HepG2 (cell line): ENCODE measurements around the gene NGEF. TPM values are rescaled to one million over a fixed set of nuclear protein-coding genes. Genes with fewer than 3 reads are reported as not detected.

ENCODE experiments used
- CEBPG ChIP-seq: IDR thresholded peaks from 2 replicates; pipeline ENCODE4 v1.6.1; 2016
- HDAC2 ChIP-seq: sonication (generic); formaldehyde crosslinking; IDR thresholded peaks from 2 replicates; pipeline ENCODE4 v1.4.0; 2020; ENCODE audit warnings: missing genetic modification reagents
- HNF4A ChIP-seq: sonication (generic); formaldehyde crosslinking; IDR thresholded peaks from 2 replicates; pipeline ENCODE4 v1.4.0; 2020; ENCODE audit warnings: missing genetic modification reagents
- LCORL ChIP-seq, 2 experiments: fragments of 450-650 bp in 1 of 2; sonication (generic) in 1 of 2; formaldehyde crosslinking in 1 of 2; IDR thresholded peaks; 2 replicates each; pipeline versions ENCODE4 v1.5.0 to v1.6.1; 2017 to 2020; ENCODE audit warnings: antibody characterized with exemption in 1 of 2, missing genetic modification reagents in 1 of 2
- POLR2AphosphoS5 ChIP-seq: IDR thresholded peaks from 2 replicates; pipeline ENCODE4 v1.6.1; 2012; ENCODE audit warnings: low read depth, low read length
- RARA ChIP-seq: IDR thresholded peaks from 2 replicates; pipeline ENCODE4 v1.6.1; 2016; ENCODE audit warnings: missing genetic modification reagents, missing compliant biosample characterization
- RXRB ChIP-seq: IDR thresholded peaks from 2 replicates; pipeline ENCODE4 v1.6.1; 2016; ENCODE audit warnings: borderline replicate concordance, missing genetic modification reagents, missing compliant biosample characterization
- SP1 ChIP-seq, 2 experiments: fragments of 450-650 bp in 1 of 2; sonication (generic) in 1 of 2; formaldehyde crosslinking in 1 of 2; IDR thresholded peaks; 2 replicates each; pipeline versions ENCODE4 v1.4.0 to v1.6.1; 2016 to 2020; ENCODE audit warnings: missing genetic modification reagents in 1 of 2
- TAF1 ChIP-seq: sonication (generic); formaldehyde crosslinking; IDR thresholded peaks from 2 replicates; pipeline ENCODE4 v1.4.0; 2020; ENCODE audit warnings: missing genetic modification reagents
- TBX3 ChIP-seq: fragments of 450-650 bp; IDR thresholded peaks from 2 replicates; pipeline ENCODE4 v1.6.1; 2017; ENCODE audit warnings: antibody characterized with exemption, mild to moderate bottlenecking, inconsistent platforms, borderline replicate concordance
- ZNF205 ChIP-seq: IDR thresholded peaks from 2 replicates; pipeline ENCODE4 v1.6.1; 2018; ENCODE audit warnings: missing biosample characterization, missing genetic modification reagents
- ZNF274 ChIP-seq: sonication (generic); formaldehyde crosslinking; IDR thresholded peaks from 2 replicates; pipeline ENCODE4 v1.5.1; 2020; ENCODE audit warnings: mild to moderate bottlenecking, missing genetic modification reagents
- ZNF557 ChIP-seq: sonication (generic); formaldehyde crosslinking; IDR thresholded peaks from 2 replicates; pipeline ENCODE4 v1.4.0; 2020; ENCODE audit warnings: missing genetic modification reagents
- ZNF558 ChIP-seq: sonication (generic); formaldehyde crosslinking; IDR thresholded peaks from 2 replicates; pipeline ENCODE4 v1.9.0; 2022; ENCODE audit warnings: mild to moderate bottlenecking, missing genetic modification reagents, borderline replicate concordance
- ZNF598 ChIP-seq: sonication (generic); formaldehyde crosslinking; IDR thresholded peaks from 2 replicates; pipeline ENCODE4 v1.5.1; 2020; ENCODE audit warnings: mild to moderate bottlenecking, missing genetic modification reagents, borderline replicate concordance
- ZNF792 ChIP-seq: IDR thresholded peaks from 2 replicates; pipeline ENCODE4 v1.6.1; 2016
- ZNF83 ChIP-seq: sonication (generic); formaldehyde crosslinking; IDR thresholded peaks from 2 replicates; pipeline ENCODE4 v1.4.0; 2020; ENCODE audit warnings: missing genetic modification reagents, mild to moderate bottlenecking, borderline replicate concordance
- polyA plus RNA-seq, 8 experiments: library from polyadenylated mRNA; depleted of rRNA in 3 of 8; stranded (reverse) in 7 of 8; unstranded in 1 of 8; fragments of >200 nt; fragmentation: Illumina TruSeq in 4 of 8; extraction: Trizol in 4 of 8; gene quantifications; 2 replicates each; pipeline versions ENCODE4 v1.2.1 to v1.2.3, GENCODE V29; 2011 to 2016; ENCODE audit warnings: low read depth in 4 of 8, missing spikeins in 1 of 8, mixed read lengths in 1 of 8; ENCODE audit not compliant: insufficient read depth in 1 of 8
- total RNA-seq, 5 experiments: library from RNA; depleted of rRNA; stranded (reverse); fragments of >200 nt; fragmentation: Illumina TruSeq; extraction: Trizol; gene quantifications; 2 replicates each; pipeline ENCODE4 v1.2.3, GENCODE V29; 2016; ENCODE audit warnings: low read depth in 1 of 5
- TF ChIP-seq, protein P1 (sequence below): sonication (generic); formaldehyde crosslinking; conservative IDR thresholded peaks from 2 replicates; pipeline ENCODE4 v1.4.0; 2020; ENCODE audit warnings: mild to moderate bottlenecking, missing genetic modification reagents, moderate library complexity
- TF ChIP-seq, protein P2 (sequence below): IDR thresholded peaks from 2 replicates; pipeline ENCODE4 v1.6.1; 2016; ENCODE audit warnings: control low read depth
- TF ChIP-seq, protein P3 (sequence below): IDR thresholded peaks from 2 replicates; pipeline ENCODE4 v1.6.1; 2012; ENCODE audit warnings: inconsistent platforms
- TF ChIP-seq, protein P4 (sequence below): sonication (generic); formaldehyde crosslinking; IDR thresholded peaks from 2 replicates; pipeline ENCODE4 v1.5.1; 2020; ENCODE audit warnings: mild to moderate bottlenecking, missing genetic modification reagents, moderate library complexity
- TF ChIP-seq, protein P5 (sequence below): sonication (generic); formaldehyde crosslinking; IDR thresholded peaks from 2 replicates; pipeline ENCODE4 v1.5.1; 2020; ENCODE audit warnings: missing genetic modification reagents, mild to moderate bottlenecking, borderline replicate concordance

Gene NGEF
- total and polyA plus RNA-seq, 2 of the 13 experiments (the other 11 are each of a cell fraction or from before 2014, with no cell fraction given): 14.4 to 36.9 TPM

DNA sequence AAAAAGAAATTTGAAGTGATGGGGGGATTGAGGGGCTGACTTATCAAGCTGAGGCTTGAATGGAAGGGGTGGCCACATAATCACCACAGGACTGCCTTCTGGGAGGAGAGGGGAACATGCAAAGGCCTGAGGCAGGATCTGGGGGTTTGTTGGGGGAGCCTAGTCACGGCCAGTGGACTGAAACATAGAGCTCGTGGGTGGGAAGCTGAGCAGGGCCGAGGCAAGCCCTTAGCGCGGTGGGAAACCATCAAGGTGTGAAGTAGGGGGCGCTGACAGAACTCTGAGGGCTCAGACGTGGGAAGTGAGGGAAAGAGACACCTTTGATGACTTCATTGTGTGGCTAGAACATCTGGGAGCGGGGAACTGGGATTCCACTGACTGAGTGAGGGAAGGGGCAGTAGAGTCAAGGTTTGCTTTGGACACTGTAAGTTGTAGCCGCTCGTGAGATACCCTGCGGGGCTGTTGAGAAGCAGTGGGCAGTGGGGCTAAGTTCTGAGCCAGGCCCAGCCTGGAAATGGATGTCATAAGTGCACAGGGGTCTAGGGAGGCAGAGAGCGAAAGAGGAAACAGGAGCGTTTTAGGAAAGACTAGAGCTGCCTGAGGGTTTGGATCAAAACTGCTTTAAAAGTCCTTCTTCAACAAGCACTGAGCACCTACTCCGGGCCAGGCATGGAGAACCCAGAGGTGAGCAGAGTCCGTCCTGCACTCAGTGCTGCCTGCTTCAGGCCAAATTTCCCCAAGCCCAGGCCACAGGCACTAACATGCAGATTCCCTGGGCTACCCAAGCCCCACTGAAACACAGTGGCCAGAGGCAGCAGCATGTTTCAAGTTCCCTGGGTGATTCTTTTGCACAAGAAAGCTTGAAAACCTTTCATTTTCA lies 143.7 kb downstream of the NGEF start (continued):
- TF ChIP-seq, protein P1, sequence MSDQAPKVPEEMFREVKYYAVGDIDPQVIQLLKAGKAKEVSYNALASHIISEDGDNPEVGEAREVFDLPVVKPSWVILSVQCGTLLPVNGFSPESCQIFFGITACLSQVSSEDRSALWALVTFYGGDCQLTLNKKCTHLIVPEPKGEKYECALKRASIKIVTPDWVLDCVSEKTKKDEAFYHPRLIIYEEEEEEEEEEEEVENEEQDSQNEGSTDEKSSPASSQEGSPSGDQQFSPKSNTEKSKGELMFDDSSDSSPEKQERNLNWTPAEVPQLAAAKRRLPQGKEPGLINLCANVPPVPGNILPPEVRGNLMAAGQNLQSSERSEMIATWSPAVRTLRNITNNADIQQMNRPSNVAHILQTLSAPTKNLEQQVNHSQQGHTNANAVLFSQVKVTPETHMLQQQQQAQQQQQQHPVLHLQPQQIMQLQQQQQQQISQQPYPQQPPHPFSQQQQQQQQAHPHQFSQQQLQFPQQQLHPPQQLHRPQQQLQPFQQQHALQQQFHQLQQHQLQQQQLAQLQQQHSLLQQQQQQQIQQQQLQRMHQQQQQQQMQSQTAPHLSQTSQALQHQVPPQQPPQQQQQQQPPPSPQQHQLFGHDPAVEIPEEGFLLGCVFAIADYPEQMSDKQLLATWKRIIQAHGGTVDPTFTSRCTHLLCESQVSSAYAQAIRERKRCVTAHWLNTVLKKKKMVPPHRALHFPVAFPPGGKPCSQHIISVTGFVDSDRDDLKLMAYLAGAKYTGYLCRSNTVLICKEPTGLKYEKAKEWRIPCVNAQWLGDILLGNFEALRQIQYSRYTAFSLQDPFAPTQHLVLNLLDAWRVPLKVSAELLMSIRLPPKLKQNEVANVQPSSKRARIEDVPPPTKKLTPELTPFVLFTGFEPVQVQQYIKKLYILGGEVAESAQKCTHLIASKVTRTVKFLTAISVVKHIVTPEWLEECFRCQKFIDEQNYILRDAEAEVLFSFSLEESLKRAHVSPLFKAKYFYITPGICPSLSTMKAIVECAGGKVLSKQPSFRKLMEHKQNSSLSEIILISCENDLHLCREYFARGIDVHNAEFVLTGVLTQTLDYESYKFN: no peak; the same call in 1 of the 2 replicates
- no peak for TF ChIP-seq ZNF792
- no peak for TF ChIP-seq LCORL (IDR thresholded peaks at IDR 0.05)
- TF ChIP-seq LCORL (CRISPR knock-in tag; IDR thresholded peaks at IDR 0.05): 0 out of 2 replicates have a peak, but pooled peaks have one; percentile 16
- TF ChIP-seq TBX3: peak; percentile 56; the same call in 1 of the 2 replicates
- TF ChIP-seq SP1 (IDR thresholded peaks at IDR 0.05): no peak
- TF ChIP-seq SP1 (CRISPR knock-in tag; IDR thresholded peaks at IDR 0.05): peak; percentile 24; the same call in 1 of the 2 replicates
- TF ChIP-seq ZNF598 (CRISPR knock-in tag): peak; percentile 66; the same call in 1 of the 2 replicates
- TF ChIP-seq HDAC2 (CRISPR knock-in tag): peak; percentile 45
- TF ChIP-seq, protein P2, sequence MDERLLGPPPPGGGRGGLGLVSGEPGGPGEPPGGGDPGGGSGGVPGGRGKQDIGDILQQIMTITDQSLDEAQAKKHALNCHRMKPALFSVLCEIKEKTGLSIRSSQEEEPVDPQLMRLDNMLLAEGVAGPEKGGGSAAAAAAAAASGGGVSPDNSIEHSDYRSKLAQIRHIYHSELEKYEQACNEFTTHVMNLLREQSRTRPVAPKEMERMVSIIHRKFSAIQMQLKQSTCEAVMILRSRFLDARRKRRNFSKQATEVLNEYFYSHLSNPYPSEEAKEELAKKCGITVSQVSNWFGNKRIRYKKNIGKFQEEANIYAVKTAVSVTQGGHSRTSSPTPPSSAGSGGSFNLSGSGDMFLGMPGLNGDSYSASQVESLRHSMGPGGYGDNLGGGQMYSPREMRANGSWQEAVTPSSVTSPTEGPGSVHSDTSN (CRISPR knock-in tag): no peak
- no peak for TF ChIP-seq ZNF558 (CRISPR knock-in tag)
- TF ChIP-seq, protein P3, sequence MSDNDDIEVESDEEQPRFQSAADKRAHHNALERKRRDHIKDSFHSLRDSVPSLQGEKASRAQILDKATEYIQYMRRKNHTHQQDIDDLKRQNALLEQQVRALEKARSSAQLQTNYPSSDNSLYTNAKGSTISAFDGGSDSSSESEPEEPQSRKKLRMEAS: peak; percentile 49; the same call in 1 of the 2 replicates
- TF ChIP-seq RXRB: peak; percentile 25; the same call in 1 of the 2 replicates
- no peak for TF ChIP-seq ZNF83 (CRISPR knock-in tag)
- peak; percentile 41; the same call in 1 of the 2 replicates for TF ChIP-seq TAF1 (CRISPR knock-in tag)
- no peak for TF ChIP-seq ZNF557
- peak; percentile 4; the same call in 1 of the 2 replicates for TF ChIP-seq CEBPG (CRISPR knock-in tag)
- 0 out of 2 replicates have a peak, but pooled peaks have one; percentile 10 for TF ChIP-seq HNF4A
- TF ChIP-seq RARA (CRISPR knock-in tag): no peak
- 0 out of 2 replicates have a peak, but pooled peaks have one; percentile 18 for TF ChIP-seq ZNF205 (CRISPR knock-in tag)
- TF ChIP-seq, protein P4, sequence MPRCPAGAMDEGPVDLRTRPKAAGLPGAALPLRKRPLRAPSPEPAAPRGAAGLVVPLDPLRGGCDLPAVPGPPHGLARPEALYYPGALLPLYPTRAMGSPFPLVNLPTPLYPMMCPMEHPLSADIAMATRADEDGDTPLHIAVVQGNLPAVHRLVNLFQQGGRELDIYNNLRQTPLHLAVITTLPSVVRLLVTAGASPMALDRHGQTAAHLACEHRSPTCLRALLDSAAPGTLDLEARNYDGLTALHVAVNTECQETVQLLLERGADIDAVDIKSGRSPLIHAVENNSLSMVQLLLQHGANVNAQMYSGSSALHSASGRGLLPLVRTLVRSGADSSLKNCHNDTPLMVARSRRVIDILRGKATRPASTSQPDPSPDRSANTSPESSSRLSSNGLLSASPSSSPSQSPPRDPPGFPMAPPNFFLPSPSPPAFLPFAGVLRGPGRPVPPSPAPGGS (CRISPR knock-in tag): peak; percentile 59; the same call in 1 of the 2 replicates
- TF ChIP-seq, protein P5, sequence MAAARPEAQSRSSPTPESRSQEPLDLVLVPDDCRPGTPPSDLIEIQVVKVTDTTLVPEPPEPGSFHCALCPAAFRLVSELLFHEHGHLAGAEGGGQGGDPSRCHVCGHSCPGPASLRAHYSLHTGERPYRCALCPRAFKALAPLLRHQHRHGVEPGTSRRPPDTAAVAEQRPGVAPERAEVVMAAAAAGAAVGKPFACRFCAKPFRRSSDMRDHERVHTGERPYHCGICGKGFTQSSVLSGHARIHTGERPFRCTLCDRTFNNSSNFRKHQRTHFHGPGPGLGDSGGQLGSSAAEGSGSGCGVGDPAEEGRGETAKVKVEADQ (CRISPR knock-in tag): 0 out of 2 replicates have a peak, but pooled peaks have one; percentile 31
- peak; percentile 45; the same call in 1 of the 2 replicates for TF ChIP-seq POLR2AphosphoS5
- TF ChIP-seq ZNF274 (CRISPR knock-in tag): peak; percentile 11
